Measurements from ENCODE around the gene TANC1. TPM values are rescaled to one million over a fixed set of nuclear protein-coding genes. Genes with fewer than 3 reads are reported as not detected.

Gene TANC1
- total and polyA plus RNA-seq, 4 experiments from 2014 or later, result 0.35 to 0.79 (median 0.50) TPM; not detected in 1

- POLR2A ChIA-PET (ENCODE audit: partially characterized antibody), result no interaction called here
- CTCF ChIA-PET (ENCODE audit: partially characterized antibody), result no interaction called here
- Mint-ChIP-seq H3K27ac (peak overlapping the region in 1 of 7 donors; percentile 48), H3K4me3 (no peak overlapping the region), H3K27me3 (no peaks in the 10 kb centered on the region), H3K9me3 (no peaks in the 10 kb centered on the region), H3K4me1 (peaks cover 4 to 27% (median 18%) of the 10 kb centered on the region in 4 donors), H3K36me3 (peaks cover 10 to 11% of the 10 kb centered on the region in 2 donors)
- no peak overlapping the region for H3K27ac ChIP-seq (ENCODE audit: low read depth, low read length)
- no peak overlapping the region for H3K4me3 ChIP-seq (ENCODE audit: low read length in 2 of 2)
- no peaks in the 10 kb centered on the region for H3K27me3 ChIP-seq (ENCODE audit: insufficient read depth, low read length)
- peaks cover 4% of the 10 kb centered on the region for H3K36me3 ChIP-seq (ENCODE audit: insufficient read depth, low read length)
- DNase-seq, result no peak
- H3K9me3 ChIP-seq (ENCODE audit: control insufficient read depth in 1 of 2, low read length in 2 of 2), result no peaks in the 10 kb centered on the region
- intact Hi-C loops (cut with micrococcal nuclease), result no loop called here
- H3K4me1 ChIP-seq (ENCODE audit: insufficient read depth, low read length), result no peaks in the 10 kb centered on the region
Observed at GRCh38 chr2:159230145-159230877, 261.9 kb downstream of the TANC1 start.

- Mint-ChIP-seq H3K4me1 (peaks cover 2 to 12% (median 7%) of the 10 kb centered on the region in 4 donors), H3K4me3 (no peak overlapping the region), H3K27ac (no peak overlapping the region), H3K27me3 (no peaks in the 10 kb centered on the region), H3K36me3 (peaks cover 22% of the 10 kb centered on the region in 2 donors), H3K9me3 (no peaks in the 10 kb centered on the region)
- CTCF ChIA-PET (ENCODE audit: partially characterized antibody), result no interaction called here
- Histone ChIP-seq H3K4me3 (ENCODE audit: low read length in 2 of 2) (no peak overlapping the region), H3K27me3 (ENCODE audit: insufficient read depth, low read length) (no peaks in the 10 kb centered on the region), H3K9me3 (ENCODE audit: control insufficient read depth in 1 of 2, low read length in 2 of 2) (no peaks in the 10 kb centered on the region), H3K4me1 (ENCODE audit: insufficient read depth, low read length) (no peaks in the 10 kb centered on the region), H3K27ac (ENCODE audit: low read depth, low read length) (no peak overlapping the region), H3K36me3 (ENCODE audit: insufficient read depth, low read length) (peaks cover 4% of the 10 kb centered on the region)
- intact Hi-C loops (cut with micrococcal nuclease), result no loop called here
- no peak for DNase-seq
- POLR2A ChIA-PET (ENCODE audit: partially characterized antibody), result no interaction called here
Observed at GRCh38 chr2:159232456-159233170, 264.2 kb downstream of the TANC1 start.

- no peaks in the 10 kb centered on the region for H3K9me3 ChIP-seq (ENCODE audit: control insufficient read depth in 1 of 2, low read length in 2 of 2)
- no peaks in the 10 kb centered on the region for H3K4me1 Mint-ChIP-seq
- peaks cover 31 to 34% of the 10 kb centered on the region in 2 donors for H3K36me3 Mint-ChIP-seq
- no peak overlapping the region for H3K4me3 Mint-ChIP-seq
- no peaks in the 10 kb centered on the region for H3K27me3 Mint-ChIP-seq
- H3K36me3 ChIP-seq (ENCODE audit: insufficient read depth, low read length), result peaks cover 4% of the 10 kb centered on the region
- no peaks in the 10 kb centered on the region for H3K4me1 ChIP-seq (ENCODE audit: insufficient read depth, low read length)
- H3K27me3 ChIP-seq (ENCODE audit: insufficient read depth, low read length), result no peaks in the 10 kb centered on the region
- no peak for DNase-seq
- H3K27ac Mint-ChIP-seq, result no peak overlapping the region
- H3K4me3 ChIP-seq (ENCODE audit: low read length in 2 of 2), result no peak overlapping the region
- H3K27ac ChIP-seq (ENCODE audit: low read depth, low read length), result no peak overlapping the region
- POLR2A ChIA-PET (ENCODE audit: partially characterized antibody), result no interaction called here
- intact Hi-C loops (cut with micrococcal nuclease), result no loop called here
- no peaks in the 10 kb centered on the region for H3K9me3 Mint-ChIP-seq
- CTCF ChIA-PET (ENCODE audit: partially characterized antibody), result no interaction called here
Observed at GRCh38 chr2:159234868-159235267, 266.4 kb downstream of the TANC1 start.

GRCh38 chr2:159243529-159243928, 275.1 kb downstream of the TANC1 start:
- no peaks in the 10 kb centered on the region for H3K27me3 Mint-ChIP-seq
- H3K4me3 Mint-ChIP-seq, result no peak overlapping the region
- H3K27ac ChIP-seq (ENCODE audit: low read depth, low read length), result no peak overlapping the region
- H3K27me3 ChIP-seq (ENCODE audit: insufficient read depth, low read length), result no peaks in the 10 kb centered on the region
- H3K36me3 ChIP-seq (ENCODE audit: insufficient read depth, low read length), result peaks cover 4% of the 10 kb centered on the region
- intact Hi-C loops (cut with micrococcal nuclease), result no loop called here
- H3K9me3 ChIP-seq (ENCODE audit: control insufficient read depth in 1 of 2, low read length in 2 of 2), result no peaks in the 10 kb centered on the region
- ChIA-PET POLR2A (ENCODE audit: partially characterized antibody) (no interaction called here), CTCF (ENCODE audit: partially characterized antibody) (no interaction called here)
- no peak overlapping the region for H3K27ac Mint-ChIP-seq
- no peaks in the 10 kb centered on the region for H3K4me1 Mint-ChIP-seq
- no peak overlapping the region for H3K4me3 ChIP-seq (ENCODE audit: low read length in 2 of 2)
- DNase-seq, result no peak
- no peaks in the 10 kb centered on the region for H3K4me1 ChIP-seq (ENCODE audit: insufficient read depth, low read length)
- peaks cover 0 to 8% (median 4%) of the 10 kb centered on the region in 8 donors for H3K9me3 Mint-ChIP-seq
- H3K36me3 Mint-ChIP-seq, result peaks cover 54 to 68% of the 10 kb centered on the region in 2 donors

GRCh38 chr2:159246325-159246988, 278.0 kb downstream of the TANC1 start:
- H3K27ac ChIP-seq (ENCODE audit: low read depth, low read length), result no peak overlapping the region
- H3K27ac Mint-ChIP-seq, result no peak overlapping the region
- no peaks in the 10 kb centered on the region for H3K9me3 ChIP-seq (ENCODE audit: control insufficient read depth in 1 of 2, low read length in 2 of 2)
- no peaks in the 10 kb centered on the region for H3K4me1 ChIP-seq (ENCODE audit: insufficient read depth, low read length)
- no peak for DNase-seq
- peaks cover 0 to 8% (median 4%) of the 10 kb centered on the region in 8 donors for H3K9me3 Mint-ChIP-seq
- H3K4me3 Mint-ChIP-seq, result no peak overlapping the region
- H3K4me3 ChIP-seq (ENCODE audit: low read length in 2 of 2), result no peak overlapping the region
- no peaks in the 10 kb centered on the region for H3K27me3 Mint-ChIP-seq
- ChIA-PET POLR2A (ENCODE audit: partially characterized antibody) (no interaction called here), CTCF (ENCODE audit: partially characterized antibody) (interaction anchor here (1.4 kb wide), 1 partner anchor 15 kb away, joined by 3 read pairs; no protein-coding TSS in a partner anchor)
- H3K27me3 ChIP-seq (ENCODE audit: insufficient read depth, low read length), result no peaks in the 10 kb centered on the region
- H3K36me3 ChIP-seq (ENCODE audit: insufficient read depth, low read length), result no peaks in the 10 kb centered on the region
- no peaks in the 10 kb centered on the region for H3K4me1 Mint-ChIP-seq
- intact Hi-C loops (cut with micrococcal nuclease), result no loop called here
- peaks cover 45 to 51% of the 10 kb centered on the region in 2 donors for H3K36me3 Mint-ChIP-seq

DNA sequence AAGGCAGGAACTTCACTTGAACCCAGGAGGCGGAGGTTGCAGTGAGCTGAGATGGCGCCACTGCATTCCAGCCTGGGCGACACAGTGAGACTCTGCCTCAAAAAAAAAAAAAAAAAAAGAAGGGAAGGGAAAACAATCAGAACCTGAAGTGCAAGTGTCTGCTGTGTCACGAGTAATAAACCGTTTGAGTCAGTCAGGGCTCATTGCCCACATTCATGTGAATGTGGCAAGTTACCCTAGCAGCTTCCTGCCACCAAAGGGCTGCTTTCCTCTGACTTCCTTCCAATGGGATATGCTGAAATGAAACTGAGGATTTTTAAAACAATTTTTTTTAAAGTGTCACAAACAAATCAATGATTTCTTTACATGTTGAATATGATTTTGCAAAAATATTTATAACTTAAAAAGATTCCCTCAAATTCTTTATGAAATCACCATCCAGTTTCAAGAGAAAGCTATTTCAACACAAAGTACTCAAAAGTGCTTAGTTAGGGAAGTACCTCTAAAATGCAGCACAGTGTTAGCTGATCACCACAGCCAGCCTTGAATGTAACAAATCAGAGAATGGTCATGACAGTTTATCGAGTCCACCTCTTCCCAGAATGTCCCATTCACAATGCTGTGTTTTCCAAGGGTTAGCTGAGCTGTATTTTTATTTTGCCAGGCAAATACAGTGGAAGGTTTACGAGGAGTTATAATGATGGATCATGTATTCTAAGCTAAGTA, 281.7 kb downstream of the TANC1 start:
- intact Hi-C loops (cut with micrococcal nuclease), result no loop called here
- Mint-ChIP-seq H3K27me3 (no peaks in the 10 kb centered on the region), H3K36me3 (peaks cover 40 to 47% of the 10 kb centered on the region in 2 donors), H3K4me3 (no peak overlapping the region), H3K4me1 (no peaks in the 10 kb centered on the region), H3K27ac (no peak overlapping the region), H3K9me3 (peaks cover 0 to 8% (median 5%) of the 10 kb centered on the region in 8 donors)
- no peaks in the 10 kb centered on the region for H3K36me3 ChIP-seq (ENCODE audit: insufficient read depth, low read length)
- CTCF ChIA-PET (ENCODE audit: partially characterized antibody), result no interaction called here
- no peaks in the 10 kb centered on the region for H3K9me3 ChIP-seq (ENCODE audit: control insufficient read depth in 1 of 2, low read length in 2 of 2)
- no peaks in the 10 kb centered on the region for H3K27me3 ChIP-seq (ENCODE audit: insufficient read depth, low read length)
- no peak overlapping the region for H3K27ac ChIP-seq (ENCODE audit: low read depth, low read length)
- H3K4me1 ChIP-seq (ENCODE audit: insufficient read depth, low read length), result no peaks in the 10 kb centered on the region
- POLR2A ChIA-PET (ENCODE audit: partially characterized antibody), result no interaction called here
- no peak overlapping the region for H3K4me3 ChIP-seq (ENCODE audit: low read length in 2 of 2)
- DNase-seq, result no peak

Data from CD4-positive, alpha-beta memory T cell (primary cell).